Suppressor macrophage treated with lipopolysaccharide for 1 hour (primary cell): Measurements from ENCODE around the gene KREMEN1.
A peak's percentile ranks its signal among the peaks of the same experiment; 100 is the strongest.

Source experiments
- DNase-seq, 3 donors: peaks; one replicate each; pipeline ENCODE4 v3.0.0-alpha.2; 2020 to 2022

KREMEN1 gene

DNA sequence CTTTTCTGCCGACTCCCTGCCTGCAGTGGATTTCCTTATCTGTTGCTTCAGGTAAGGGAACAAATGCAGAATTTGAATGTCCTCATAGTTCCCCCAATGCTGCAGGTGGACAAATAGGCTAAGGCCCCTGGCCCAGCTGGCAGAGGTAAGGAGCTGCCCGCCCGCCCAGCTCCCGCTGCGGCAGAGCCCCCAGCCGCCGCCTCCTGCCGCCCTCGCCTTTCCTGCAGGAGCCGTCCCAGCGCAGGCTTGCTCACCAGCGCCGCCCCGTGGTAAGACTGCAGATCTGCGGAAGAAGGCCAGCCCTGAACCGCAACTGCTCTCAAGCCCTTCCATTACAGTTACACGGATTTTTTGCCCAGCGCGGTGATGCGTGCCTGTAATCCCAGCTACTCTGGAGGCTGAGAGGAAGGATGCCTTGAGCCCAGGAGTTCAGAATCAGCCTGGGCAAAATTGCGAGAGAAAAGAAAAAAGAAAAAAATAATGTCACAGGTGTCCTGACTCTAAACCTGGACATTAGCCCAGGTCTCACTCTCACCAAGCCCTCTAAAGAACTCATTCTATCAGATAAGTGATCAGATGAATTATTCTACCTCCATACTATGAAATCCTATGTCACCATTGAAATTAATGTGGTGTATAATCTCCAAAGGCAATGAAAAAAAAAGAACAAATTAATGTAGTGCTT, 81.7 kb downstream of the KREMEN1 start:
- peak; percentile 77 to 88 (median 84) for DNase-seq

DNA sequence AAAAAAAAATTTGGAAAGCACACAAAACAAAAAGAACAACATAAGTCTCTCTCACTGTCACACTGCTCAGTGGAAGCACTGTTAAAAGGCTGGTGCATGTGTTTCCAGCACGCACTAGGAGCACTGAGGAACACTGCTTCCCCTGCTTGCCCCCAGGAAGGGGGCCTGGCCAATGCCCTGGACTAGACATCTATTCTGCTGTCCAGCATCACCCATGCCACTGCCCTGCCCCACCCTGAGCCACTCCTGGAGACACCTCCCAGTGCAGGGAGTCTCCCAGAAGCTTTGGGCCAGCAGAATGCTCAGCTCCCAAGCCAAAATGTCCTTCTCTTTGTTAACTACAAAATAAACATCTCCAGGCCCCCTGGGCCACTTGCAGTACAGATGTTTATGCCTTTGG, 83.1 kb downstream of the KREMEN1 start:
- DNase-seq: no peak

DNA sequence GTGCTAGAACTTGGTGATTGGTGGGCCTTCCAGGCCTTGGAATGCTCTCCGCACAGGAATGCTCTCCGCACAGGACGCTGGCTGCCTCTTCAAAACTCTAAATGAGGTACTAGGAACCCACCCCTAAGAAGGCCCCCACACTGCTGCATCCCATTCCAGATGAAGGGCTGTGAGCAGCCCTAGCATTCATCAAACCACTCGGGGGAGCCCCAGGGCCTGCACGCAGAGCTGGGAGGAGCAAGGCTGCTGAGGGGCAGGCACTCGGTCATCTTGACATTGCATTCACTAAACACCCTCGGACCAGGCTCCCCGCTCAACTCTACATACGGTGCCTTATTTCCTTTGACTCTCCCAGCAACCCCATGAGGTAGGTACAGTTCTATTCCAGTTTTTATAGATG, 83.7 kb downstream of the KREMEN1 start:
- DNase-seq: peak in 1 of 3 donors; percentile 36

DNA sequence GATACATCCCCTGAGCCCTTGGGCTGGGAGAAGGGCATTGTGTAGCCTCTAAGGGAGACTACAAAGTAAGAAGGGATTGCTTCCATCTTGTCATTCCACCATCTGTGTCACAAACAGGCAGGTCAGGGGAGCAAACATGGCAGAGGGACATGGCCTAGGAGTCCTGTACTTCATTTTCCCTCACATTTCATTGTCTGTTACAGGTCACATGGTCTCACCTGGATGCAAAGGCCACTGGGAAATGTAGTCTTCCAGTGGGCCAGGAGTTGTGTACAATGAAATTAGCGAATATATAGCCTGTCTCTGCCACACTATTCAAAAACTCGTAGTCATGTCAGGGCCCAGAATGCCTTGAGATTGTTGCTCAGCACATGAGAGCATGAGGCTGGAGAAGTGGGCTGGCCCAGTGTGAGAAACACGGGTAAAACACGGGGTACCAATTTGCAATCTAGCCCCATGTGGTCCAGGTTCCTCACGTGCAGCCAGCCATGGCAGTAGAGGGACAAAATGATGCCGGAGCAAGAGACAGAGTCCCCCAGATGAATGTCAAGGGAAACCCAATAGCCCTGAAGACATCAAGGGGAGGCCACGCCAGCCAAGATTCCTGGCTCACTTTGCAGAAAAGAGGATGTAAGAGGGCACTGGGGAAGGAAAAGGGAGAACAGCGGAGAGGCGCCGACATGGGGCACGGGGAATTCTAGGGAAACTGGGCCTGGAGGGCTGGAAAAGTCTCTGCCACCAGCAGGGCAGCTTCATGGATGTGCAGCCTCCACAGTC, 85.1 kb downstream of the KREMEN1 start:
- DNase-seq: no peak

DNA sequence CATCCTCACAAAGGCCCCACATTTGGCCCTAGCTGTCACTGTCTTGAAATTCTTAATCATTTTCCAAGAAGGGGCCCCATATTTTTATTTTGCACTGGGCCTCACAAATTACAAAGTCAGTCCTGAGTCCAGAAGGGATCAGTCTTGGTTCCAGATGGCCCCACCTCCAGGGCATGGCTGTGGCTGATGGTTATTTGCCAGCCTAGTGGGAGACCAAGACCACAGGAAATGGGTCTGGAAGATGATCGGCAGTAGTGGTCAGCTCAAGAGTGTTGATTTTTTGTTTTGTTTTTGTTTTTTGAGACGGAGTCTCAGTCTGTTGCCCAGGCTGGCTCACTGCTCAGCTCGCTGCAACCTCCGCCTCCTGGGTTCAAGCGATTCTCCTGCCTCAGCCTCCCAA, 85.7 kb downstream of the KREMEN1 start:
- DNase-seq: no peak

DNA sequence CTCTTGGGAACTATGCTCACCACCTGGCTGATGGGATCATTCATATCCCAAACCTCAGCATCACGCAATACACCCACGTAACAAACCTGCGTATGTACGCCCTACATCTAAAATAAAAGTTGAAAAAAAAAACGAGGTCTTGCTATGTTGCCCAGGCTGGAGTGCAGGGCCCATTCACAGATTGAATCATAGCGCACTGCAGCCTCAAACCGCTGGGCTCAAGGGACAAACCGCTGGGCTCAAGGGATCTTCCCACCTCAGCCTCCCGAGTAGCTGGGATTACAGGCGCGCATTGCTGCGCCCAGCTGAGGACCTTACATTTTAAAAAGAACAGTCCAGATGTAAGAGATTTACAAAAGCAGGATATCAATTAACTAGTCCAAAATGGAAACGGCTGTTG, 91.0 kb downstream of the KREMEN1 start:
- no peak for DNase-seq

DNA sequence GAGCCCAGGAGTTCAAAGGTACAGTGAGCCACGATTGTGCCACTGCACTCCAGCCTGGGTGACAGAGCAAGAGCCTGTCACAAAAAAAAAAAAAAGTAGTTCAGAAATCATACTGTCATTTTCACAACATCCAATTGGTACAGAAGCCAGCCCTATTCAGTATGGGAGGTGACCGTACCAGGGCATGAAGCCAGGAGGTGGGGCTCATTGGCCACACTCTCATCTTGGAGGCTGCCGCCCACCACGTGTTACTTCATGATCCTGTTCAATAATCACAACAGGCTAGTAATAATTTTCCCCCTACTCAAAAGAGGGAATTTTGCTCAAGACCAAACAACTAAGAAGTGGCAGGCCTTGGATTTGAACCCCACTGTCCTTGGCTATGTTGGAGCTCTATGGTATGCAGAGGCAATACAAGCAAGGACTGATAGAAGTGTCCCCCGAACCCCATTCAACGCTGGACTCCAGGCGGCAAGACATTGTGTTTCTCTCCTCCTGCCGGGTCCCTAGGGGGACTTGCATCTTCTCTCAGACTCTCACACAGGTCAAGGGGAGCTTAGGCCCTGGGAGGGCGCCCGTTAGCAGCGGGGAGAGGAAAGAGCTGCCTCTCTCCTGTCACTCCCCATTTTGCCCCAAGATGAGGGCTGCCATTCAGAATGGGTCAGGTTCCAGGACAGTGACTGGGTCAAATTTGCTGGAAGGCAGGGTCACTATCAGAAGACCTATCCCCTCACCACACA, 92.7 kb downstream of the KREMEN1 start:
- DNase-seq: no peak

DNA sequence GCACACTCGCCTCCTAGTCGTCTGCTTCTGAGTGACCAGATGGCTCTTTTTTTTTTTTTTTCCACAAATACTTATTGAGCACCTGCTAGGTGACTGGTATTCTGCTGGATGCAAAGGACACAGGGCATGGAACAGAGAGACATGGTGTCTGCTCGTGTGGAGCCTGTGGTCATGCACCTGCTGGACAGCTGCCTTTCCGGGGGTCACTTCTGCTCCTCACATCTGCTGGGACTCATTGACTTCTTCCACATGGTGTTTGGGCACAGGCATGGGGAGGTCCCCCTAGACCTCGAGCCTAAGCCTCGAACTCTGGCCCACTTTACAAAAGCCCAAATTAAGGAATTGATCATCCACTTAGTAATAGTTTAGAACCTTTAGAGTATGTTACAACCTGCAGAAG, 93.3 kb downstream of the KREMEN1 start:
- no peak for DNase-seq

DNA sequence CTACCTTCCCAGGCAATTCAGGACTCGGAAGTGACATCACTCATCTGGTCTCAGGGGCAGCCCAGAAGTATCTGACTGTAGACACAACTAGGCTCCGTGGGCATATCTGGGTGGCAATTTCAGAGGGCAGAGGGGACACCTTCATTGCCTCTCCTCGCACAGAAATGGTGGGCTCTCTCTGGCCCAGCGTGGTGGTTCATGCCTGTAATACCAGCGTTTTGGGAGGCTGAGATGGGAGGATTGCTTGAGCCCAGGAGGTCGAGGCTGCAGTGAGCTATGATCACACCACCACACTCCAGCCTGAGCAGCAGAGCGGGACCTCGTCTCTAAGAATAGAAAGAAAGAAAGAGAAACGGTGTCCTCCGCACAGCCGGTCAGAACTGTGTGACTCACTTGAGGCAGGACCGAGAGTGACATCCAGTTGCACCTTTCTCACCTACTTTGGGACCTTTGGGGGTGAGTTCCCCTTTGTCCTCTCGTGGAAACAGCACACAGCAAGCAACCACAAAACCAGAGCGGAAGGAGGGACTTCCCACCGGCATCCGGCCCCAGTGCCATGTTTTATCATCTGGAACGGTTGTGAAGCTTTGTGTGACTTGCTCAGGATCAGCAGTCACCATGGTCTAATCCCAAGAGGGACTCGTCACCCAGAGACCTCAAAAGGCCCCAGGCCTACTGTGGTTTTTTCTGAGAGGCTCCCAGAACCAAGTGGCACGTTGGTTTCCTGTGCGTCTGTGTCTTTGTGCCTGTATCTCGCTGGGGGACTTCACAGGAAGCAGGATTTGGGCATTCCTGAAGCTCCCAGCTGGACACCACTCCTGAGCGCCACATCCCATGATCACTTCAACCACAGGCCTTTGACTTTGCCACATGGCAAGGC, 94.4 kb downstream of the KREMEN1 start:
- peak; percentile 78 to 86 (median 85) for DNase-seq

DNA sequence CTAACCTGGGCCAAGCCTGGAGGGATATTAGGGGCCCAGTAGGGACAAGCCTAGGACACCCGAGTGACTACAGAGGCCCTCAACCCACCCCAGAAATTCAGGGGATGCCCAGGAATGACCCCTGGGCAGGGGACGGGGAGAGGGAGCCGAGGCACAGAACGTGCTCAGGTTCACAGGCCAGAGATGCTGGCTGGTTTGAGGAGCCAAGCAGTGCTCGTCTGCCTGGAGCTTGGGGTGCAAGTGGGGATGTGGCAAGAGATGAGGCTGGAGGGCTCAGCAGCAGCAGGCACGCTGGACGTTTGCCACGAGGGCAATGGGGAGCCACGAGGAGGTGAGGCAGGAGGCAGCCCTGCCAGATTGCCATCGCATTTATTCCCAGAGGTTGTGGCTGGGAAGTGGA, 98.9 kb downstream of the KREMEN1 start:
- DNase-seq: no peak

DNA sequence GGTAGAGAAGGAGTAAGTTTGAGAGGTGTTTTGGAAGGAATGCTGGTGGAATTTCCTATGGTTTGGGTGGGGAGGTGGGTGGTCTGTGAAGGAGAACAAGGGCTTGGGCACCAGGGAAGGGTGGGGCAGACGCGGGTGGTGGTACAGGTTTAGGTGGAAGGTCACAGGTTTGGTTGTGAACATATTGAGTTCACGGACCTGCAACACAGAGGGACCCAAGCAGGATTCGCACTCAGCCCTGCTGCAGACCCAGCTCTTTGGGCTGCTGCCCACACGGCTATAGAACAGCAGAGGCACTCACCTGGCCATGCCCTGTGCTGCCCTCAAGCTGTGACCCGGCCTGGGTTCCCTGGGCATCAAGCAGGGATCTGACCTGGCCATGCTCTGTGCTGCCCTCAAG, 99.4 kb downstream of the KREMEN1 start:
- no peak for DNase-seq

DNA sequence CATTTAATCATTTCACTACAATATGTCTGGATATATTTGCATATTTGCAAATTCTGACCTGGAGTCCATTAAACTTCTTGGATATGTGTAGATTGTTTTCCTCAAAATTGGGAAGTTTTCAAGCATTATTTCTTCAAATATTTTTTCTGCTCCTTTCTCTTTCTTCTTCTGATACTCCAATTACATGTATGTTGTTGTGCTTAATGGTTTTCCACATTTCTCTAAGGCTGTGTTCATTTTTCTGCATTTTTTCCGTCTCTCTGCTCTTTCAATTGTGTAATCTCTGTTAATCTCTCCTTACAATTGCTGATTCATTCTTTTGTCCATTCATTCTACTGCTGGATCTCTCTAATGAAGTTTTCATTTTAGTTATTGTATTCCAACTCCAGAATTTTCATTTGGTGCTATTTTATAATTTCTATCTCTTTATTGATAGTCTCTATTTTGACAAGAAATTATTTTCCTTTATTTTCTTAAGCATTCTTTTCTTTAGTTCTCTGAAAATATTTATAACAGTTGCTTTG, 102.5 kb downstream of the KREMEN1 start:
- DNase-seq: no peak

DNA sequence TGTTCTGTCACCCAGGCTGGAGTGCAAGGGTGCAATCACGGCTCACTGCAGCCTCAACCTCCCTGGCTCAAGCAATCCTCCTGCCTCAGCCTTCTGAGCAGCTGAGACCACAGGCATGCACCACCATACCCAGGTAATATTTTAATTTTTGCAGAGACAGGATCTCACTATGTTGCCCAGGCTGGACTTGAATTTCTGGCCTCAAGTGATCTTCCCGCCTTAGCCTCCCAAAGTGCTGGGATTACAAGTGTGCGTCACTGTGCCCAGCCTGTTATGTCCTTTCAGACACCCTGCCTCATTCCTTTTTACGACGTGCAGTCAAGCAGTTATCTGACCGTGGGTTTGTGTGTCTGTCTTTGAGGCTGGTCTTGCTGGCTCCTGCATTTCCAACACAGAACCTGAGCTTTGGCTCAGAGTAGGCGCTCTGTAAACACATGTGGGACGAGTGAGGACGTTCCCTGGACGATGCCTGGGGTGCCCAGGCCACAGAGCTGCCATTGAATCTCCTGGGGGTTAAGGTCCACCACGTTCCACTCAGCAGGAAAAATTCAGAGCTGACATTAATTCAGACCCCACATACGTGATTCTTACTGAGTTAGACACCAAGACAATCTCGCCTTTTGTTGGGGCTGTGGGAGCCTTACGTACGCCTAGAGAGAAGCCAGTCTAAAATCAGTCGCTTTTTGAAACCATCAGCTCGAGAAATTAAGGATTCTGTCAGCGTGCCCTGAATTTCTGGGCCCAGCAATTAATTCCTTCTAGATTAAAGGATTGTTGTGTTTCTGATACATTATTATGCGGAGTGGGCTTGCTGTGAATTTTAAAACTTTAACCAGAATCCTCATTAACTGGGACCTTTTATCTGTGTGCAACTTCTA, 111.4 kb downstream of the KREMEN1 start:
- no peak for DNase-seq

DNA sequence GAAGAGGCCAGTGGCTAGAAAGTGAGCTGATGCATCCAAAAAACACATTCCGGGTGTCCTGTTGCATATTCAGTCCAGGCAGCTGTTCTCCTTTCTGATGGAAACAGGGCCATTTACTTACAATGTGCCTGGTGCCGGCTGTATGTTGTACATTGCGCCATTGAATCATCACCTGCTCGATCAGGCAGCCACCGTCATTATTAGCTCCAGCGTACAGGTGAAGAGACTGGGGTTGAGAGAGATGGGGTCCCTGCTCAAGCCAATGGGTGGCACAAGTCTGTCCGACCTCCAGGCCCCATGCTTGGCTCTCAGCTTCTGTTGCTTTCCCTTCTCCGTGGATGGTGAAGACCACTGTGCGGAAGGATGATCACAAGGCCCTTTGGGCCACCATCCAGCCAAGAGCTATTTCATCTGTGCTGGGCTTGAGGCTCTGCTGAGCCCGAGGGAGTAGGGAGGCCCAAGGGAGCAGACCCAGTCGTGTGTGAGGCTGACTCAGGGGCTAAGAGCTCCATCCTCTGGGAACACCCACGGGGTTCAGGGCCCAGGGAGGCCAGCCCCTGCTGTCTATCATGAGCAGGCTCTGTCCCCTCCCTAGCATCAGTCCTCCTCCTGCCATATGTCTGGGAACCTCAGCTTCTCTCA, 112.1 kb downstream of the KREMEN1 start:
- no peak for DNase-seq

DNA sequence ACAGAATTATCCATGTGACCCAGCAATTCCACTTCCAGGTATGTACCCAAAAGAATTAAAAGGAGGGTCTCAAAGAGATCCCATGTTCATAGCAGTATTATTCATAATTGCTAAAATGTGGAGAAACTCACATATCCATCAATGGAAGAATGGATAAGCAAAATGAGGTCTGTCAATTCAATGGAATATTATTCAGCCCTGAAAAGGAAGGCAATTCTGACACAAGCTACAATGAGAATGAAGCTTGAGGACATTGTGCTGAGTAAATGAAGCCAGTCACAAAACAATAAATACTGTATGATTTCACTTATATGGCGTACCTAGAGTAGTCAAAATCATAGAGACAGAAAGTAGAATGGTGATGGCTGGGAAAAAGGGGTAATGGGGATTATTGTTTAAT, 113.5 kb downstream of the KREMEN1 start:
- DNase-seq: no peak

DNA sequence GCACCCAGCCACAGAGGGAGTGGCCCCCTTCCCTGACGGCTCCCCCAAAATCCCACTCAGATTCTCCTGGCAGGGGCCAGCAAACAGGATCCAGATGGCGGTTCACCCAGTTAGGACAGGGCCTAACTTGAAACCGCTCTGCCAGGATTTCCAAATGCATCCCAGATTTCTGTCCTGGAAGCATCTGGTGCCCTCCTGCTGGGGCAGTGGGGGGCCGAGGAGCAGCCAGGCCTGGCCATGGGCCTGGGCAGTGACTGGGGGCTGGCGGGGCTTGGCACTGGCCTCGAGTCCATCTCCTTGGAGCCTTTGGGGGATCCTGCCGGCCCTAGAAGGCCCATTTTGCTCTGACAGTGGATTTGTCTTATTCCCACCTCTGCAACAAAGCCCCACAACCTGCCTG, 115.0 kb downstream of the KREMEN1 start:
- no peak for DNase-seq

DNA sequence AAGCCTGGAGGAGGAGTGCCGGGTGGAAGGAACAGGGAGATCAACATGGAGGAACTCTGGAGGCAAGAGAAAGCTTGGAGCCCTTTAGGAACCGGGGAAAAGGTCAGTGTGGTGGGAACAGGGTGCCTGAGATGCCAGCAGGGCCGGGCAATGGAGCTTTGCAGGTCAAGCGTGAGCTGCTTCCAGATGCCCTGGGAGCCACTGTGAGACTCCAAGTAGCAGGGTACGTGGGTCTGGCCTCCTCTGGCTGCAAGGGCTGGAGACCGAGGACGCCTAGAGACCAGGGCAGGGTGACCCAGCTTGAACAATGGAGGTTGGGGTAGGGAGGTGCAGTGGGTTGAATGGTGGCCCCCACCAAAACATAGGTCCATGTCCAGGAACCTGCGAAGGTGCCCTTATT, 117.2 kb downstream of the KREMEN1 start:
- DNase-seq: no peak

DNA sequence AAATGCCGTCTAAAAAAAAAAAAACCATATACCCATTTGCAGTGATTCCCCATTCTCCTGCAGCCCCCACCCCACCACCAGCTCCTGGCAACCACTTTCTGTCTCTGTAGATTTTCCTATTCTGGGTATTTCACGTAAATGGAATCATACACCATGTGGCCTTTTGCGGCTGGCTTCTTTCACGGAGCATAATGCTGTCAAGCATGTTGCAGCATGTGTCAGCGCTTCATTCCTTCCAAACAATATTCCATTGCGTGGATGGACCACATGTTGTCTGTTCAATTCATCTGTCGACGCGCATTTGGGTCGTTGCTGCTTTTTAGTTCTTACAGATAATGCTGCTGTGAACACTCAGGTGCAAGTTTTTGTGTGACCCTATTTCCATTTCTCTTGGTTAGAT, 118.1 kb downstream of the KREMEN1 start:
- DNase-seq: no peak

DNA sequence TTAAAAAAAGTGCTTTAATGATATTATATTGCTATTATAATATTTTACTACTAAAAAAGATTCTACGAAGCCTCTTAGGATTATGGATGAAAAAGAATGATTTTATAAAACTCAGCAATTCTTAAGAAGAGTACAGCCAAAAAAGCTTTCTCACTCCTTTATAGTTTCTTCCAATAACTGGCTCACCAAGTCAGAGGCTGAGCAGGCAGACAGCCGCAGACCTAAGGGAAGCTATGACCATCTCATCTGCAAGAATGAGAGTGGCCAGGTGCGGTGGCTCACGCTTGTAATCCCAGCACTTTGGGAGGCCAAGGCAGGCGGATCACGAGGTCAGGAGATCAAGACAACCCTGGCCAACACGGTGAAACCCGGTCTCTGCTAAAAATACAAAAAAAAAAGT, 120.2 kb downstream of the KREMEN1 start:
- no peak for DNase-seq

DNA sequence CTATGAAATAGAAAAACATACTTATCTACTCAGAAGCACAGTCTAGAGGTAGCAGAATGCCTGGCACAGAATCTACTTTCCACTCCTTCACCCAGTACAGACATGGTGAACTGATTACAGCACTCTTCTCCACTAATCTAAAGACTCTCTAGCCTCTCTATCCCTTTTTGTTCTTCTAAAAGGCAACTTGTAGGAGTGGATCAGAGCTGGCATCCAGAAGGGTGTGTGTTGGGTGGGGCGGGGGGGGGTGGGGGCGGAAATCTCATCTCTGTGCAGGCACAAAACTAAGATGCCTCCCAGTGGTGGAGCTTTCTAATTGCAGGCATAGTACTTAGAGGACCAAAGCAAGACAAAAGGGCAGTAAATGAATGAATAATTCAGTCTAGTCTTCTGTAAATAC, 121.3 kb downstream of the KREMEN1 start:
- DNase-seq: no peak
